ENCODE results near the gene MT2A. TPM values are rescaled to one million over a fixed set of nuclear protein-coding genes. Genes with fewer than 3 reads are reported as not detected.

The MT2A gene
- total RNA-seq (ENCODE audit: low replicate concordance), result 8.3 and 114 TPM in 2 replicates

DNA sequence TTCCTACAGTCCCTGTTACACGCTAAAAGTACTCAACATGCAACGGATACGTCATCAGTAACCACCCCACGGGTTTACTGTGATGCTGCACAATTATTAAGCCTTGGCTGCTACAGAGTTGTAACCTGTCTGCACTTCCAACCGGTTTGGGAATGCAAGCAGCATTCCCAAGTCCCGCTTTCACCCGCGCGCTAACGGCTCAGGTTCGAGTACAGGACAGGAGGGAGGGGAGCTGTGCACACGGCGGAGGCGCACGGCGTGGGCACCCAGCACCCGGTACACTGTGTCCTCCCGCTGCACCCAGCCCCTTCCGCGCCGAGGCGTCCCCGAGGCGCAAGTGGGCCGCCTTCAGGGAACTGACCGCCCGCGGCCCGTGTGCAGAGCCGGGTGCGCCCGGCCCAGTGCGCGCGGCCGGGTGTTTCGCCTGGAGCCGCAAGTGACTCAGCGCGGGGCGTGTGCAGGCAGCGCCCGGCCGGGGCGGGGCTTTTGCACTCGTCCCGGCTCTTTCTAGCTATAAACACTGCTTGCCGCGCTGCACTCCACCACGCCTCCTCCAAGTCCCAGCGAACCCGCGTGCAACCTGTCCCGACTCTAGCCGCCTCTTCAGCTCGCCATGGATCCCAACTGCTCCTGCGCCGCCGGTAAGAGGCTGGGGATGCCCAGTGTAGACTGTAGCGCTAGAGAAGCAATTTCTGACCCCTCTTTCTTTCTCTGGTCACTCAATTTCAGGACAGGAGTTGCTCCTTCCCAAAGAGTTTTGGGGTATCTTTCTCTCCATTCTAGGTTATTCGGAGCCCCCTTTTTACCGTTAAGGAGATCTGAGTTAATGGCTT lies at the start of gene MT2A:
Gene MT2A (plus strand): TSS at position 542 of the 833 bp plus-strand sequence. CDS start 72 bp downstream, at position 614.
- peak; percentile 95 for DNase-seq (ENCODE audit: low read depth)
- peak within 1 kb of the TSS; percentile 76 for H3K4me3 ChIP-seq (ENCODE audit: low read depth, low read length)
- TF ChIP-seq, protein P1, sequence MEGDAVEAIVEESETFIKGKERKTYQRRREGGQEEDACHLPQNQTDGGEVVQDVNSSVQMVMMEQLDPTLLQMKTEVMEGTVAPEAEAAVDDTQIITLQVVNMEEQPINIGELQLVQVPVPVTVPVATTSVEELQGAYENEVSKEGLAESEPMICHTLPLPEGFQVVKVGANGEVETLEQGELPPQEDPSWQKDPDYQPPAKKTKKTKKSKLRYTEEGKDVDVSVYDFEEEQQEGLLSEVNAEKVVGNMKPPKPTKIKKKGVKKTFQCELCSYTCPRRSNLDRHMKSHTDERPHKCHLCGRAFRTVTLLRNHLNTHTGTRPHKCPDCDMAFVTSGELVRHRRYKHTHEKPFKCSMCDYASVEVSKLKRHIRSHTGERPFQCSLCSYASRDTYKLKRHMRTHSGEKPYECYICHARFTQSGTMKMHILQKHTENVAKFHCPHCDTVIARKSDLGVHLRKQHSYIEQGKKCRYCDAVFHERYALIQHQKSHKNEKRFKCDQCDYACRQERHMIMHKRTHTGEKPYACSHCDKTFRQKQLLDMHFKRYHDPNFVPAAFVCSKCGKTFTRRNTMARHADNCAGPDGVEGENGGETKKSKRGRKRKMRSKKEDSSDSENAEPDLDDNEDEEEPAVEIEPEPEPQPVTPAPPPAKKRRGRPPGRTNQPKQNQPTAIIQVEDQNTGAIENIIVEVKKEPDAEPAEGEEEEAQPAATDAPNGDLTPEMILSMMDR (IDR thresholded peaks at IDR 0.05; ENCODE audit: insufficient read depth, low read length), result no peak

DNA sequence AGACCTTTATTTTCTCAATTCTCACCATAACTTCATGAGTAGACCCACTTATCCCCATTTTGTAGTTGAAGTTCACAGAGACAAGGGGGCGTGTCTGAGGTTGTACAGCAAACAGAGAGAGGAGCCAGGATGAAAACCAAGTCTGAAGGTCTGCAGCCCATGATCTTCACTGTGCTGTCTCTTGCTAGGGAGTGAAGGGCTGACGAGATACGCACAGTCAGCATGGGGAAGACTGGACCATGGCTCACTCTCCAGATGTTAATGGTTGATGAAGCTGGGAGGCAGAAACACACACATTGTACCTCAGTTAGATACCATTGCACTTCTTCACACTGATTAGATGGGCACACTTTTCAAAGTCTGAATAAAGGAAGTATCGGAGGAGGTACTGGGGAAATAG lies 49.3 kb upstream of the MT2A start:
- DNase-seq (ENCODE audit: low read depth), result no peak
- no peak overlapping the region for H3K4me3 ChIP-seq (ENCODE audit: low read depth, low read length)
- TF ChIP-seq, protein P1 (IDR thresholded peaks at IDR 0.05; ENCODE audit: insufficient read depth, low read length), result no peak

DNA sequence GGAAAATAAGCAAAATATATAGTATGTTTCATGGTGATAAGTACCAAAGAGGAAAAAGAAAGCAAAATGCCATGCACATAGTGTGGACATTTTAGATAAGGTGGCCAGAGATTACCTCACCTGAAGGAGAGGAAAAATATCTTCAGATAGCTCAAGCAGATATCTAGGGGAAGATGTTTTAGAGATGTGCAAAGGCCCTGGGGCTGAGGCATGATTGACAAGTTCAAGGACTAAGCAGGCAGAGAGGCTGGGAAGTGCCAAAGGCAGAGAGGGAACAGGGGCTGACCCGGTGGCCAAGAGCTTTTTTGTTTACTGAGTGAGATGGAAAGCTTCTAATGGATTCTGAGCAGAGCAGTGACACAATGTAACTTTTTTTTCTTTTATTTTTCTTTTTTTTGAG lies 47.9 kb upstream of the MT2A start:
- TF ChIP-seq, protein P1 (IDR thresholded peaks at IDR 0.05; ENCODE audit: insufficient read depth, low read length), result no peak
- no peak for DNase-seq (ENCODE audit: low read depth)
- H3K4me3 ChIP-seq (ENCODE audit: low read depth, low read length), result no peak overlapping the region

DNA sequence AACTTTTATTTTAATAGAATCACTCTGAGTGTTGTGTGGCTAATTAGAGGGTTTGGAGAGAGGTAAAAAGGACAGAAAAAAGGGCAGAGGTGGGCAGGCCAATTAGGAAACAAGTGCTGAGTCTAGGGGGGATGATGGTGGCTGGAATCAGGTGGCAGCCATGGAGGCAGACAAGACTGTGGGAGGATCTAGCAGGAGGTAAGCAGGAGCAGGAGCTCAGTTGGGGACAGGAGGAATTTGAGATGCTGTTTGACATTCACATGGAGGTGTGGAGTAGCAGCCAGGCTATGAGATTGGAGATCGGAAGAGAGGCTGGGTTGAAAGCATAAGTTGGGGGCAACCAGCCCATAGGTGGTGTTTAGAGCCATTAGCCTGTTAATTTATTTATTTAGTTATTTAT lies 47.3 kb upstream of the MT2A start:
- TF ChIP-seq, protein P1 (IDR thresholded peaks at IDR 0.05; ENCODE audit: insufficient read depth, low read length), result no peak
- no peak overlapping the region for H3K4me3 ChIP-seq (ENCODE audit: low read depth, low read length)
- DNase-seq (ENCODE audit: low read depth), result no peak

DNA sequence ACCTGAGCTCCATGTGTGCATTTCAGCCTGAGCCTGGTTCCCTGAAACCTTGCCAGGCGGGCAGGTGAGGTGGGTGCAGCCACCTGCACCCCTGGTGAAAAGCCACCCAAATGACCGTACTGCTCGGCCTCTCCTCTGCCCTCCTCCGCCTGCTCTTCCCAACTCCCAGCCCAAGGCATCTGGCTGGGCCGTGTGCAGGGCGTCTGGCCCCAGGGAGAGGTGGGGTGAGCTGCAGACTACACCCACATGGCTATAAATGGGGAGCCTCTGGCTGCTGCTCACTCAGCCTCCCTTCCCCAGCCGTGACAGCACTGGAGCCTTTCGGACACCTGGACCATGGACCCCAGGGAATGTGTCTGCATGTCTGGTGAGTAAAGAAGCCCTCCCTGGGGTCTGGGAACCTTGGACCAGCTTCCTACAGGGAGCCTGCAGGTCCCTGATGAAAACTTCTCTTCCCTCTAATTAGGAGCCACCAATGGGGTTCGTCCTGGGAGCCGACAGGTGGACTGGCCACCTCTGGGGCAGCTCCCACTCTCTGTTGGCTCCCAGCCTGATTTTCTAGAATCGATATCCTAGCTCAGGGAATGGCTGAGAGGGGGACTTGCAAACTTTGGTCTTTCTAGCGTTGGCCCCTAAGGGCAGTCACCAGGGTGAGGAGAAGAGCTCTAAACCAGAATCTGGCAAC lies 43.4 kb upstream of the MT2A start, which contains the start of gene MT4:
Gene MT4 (plus strand): TSS at position 281 of the 685 bp plus-strand sequence. CDS start 56 bp downstream, at position 337.
- no peak for DNase-seq (ENCODE audit: low read depth)
- TF ChIP-seq, protein P1 (IDR thresholded peaks at IDR 0.05; ENCODE audit: insufficient read depth, low read length), result no peak
- no peak within 1 kb of the TSS for H3K4me3 ChIP-seq (ENCODE audit: low read depth, low read length)

DNA sequence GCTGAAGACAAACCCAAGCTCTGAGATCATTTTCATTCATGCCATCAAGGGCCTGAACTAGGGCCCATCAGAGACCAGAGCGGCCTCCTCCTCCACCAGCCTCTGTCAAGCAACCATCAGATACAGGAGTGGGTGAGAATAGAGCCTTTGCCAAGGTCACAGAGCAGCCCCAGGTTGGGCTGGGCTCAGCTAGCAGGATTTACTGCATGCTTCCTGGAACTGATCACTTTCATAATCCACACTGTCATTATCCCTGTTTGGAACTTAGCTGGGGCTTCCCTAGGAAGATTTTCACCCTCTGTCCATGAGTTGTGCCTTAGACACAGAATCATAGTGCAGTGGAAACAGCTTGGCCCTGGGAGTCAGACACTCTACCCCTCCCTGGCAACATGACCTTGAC lies 38.4 kb upstream of the MT2A start:
- TF ChIP-seq, protein P1 (IDR thresholded peaks at IDR 0.05; ENCODE audit: insufficient read depth, low read length), result no peak
- H3K4me3 ChIP-seq (ENCODE audit: low read depth, low read length), result no peak overlapping the region
- no peak for DNase-seq (ENCODE audit: low read depth)

Measured in fibroblast of the aortic adventitia (primary cell).